GM20000 (cell line): ENCODE results near the gene GRK6.
"Not testable (repeated sequence)": the region's sequence is repeated elsewhere in the genome, so short reads cannot be mapped to it uniquely, and the experiment has no call there.

Experiments used
- DNase-seq: peaks from one replicate; pipeline ENCODE4 v3.0.0; 2012; ENCODE audit warnings: low spot score
- TF ChIP-seq, protein P1 (sequence below): IDR thresholded peaks from 2 replicates; pipeline ENCODE4 v1.5.1; 2012; ENCODE audit warnings: mild to moderate bottlenecking, control low read depth; ENCODE audit errors: extremely low read depth, missing control alignments

GRK6 gene

DNA sequence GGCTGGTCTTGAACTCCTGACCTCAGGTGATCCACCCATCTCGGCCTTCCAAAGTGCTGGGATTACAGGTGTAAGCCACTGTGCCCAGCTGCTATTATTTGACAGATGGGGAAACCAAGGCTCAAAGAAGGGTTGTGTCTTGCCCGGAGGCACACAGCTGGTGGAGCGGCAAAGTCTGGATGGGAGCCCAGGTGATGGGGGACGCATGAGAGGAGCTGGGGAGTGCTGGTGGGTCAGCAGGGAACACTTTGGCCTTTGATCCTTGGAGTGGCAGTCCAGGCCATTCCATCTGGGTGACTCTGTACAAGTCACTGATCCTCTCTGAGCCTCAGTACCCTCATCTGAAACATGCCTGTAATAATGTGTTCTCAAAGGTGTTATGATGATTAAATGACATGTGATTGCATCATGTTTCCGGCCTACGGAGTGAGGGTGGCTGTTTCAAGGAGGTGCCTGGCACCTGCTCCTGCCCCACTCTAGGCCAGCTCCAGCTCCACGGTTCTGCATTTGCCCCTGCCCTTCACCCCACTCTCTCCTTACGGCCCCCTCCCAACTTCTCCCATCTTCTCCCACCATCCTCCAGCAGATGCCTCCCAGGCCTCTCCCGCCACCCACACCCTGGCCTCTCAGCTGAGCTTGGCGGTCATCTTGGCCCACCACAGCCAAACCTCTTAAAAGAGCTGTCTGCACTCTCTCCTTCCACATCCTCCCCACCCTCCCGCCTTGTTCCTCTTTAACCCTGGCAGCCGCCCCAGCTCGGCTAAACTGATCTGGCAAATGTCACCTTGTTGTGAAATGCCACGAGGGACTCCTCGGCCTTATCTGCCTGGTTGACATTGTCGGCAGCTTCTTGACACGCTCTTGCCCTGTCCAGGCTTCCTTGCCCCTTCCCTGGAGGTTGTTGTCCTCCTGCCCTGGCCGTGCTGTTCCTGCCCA, 52.5 kb downstream of the GRK6 start:
- DNase-seq, result no peak
- TF ChIP-seq, protein P1, sequence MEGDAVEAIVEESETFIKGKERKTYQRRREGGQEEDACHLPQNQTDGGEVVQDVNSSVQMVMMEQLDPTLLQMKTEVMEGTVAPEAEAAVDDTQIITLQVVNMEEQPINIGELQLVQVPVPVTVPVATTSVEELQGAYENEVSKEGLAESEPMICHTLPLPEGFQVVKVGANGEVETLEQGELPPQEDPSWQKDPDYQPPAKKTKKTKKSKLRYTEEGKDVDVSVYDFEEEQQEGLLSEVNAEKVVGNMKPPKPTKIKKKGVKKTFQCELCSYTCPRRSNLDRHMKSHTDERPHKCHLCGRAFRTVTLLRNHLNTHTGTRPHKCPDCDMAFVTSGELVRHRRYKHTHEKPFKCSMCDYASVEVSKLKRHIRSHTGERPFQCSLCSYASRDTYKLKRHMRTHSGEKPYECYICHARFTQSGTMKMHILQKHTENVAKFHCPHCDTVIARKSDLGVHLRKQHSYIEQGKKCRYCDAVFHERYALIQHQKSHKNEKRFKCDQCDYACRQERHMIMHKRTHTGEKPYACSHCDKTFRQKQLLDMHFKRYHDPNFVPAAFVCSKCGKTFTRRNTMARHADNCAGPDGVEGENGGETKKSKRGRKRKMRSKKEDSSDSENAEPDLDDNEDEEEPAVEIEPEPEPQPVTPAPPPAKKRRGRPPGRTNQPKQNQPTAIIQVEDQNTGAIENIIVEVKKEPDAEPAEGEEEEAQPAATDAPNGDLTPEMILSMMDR, result no peak

DNA sequence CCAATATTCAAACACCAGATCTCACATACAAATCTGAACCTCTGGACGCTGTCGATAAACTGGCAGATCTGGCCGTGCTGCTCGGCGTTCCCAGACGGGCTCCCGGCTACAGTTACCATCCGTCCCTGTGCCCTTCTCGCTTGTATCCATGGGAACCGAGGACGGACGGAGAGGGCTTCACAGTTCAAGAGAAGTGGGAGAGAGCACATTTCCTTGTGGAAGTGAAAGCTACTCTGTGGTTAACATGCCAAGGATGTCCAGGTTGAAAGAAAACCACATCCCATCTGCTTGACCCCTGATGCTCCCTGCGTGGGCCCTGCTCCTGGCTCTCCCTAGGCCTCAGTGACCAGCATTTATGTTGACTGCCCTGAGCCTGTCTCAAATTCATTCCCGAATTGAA, 53.3 kb downstream of the GRK6 start:
- no peak for DNase-seq
- TF ChIP-seq, protein P1, result no peak

GRCh38 chr5:177482359-177482795, 55.9 kb downstream of the GRK6 start:
- TF ChIP-seq, protein P1, result no peak
- DNase-seq, result no peak

DNA sequence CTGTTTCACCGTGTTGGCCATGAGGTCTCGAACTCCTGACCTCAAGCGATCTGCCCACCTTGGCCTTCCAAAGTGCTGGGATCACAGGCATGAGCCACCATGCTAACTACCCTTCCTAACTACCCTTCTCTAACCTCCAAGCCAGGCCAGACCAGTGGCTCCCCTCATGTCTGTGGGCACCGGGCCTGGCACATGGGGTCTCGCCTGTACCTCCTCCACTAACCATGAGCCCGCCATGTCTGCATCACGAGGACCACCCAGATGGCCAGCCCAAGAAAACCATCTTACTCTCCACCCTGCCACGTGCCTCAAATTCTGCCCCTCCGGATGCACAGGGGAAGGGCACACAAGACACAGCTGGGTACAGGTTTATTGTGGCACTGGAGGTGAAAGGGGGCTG, 56.6 kb downstream of the GRK6 start:
- no peak for DNase-seq
- TF ChIP-seq, protein P1, result no peak

DNA sequence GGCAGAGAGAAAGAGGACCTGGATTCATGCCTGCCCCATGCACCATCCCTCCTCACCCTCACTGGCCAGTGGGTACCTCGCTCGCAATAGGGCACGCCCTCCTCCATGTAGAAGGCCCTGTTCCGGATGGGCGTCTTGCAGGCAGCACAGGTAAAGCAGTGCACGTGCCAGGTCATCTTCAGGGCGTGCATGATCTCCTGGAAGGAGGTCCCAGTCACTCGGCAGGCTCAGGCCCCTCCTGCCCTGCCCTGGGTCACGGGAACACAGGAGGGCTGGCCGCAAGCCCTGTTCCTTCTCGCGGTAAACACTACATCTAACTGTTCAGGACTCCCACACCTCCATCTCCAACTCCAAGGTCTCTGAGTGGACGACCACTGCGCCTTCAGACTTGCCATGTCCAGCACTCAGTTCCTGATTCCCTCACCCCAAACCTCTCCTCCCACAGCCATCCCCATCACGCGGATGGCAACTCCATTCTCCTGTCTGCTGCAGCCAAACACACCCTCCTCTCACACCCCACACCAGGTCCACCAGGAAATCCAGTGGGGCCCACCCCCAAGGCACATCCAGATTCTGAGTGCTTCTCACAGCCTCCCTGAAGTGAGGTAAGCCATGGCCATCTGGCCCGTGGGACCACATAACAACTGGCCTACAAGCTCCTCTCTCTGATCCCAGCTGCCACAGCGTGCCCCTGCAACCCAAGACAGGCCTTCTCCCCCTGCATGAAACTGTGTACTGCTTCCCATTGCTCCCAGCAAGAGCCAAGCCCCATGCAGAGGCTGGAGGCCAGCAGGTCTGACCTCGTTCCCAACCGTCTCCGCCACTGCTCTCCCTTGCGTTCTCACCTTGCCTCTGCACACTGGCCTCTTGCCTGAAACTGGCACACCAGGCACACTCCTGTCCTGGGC, 57.8 kb downstream of the GRK6 start:
- TF ChIP-seq, protein P1, result no peak
- no peak for DNase-seq

GRCh38 chr5:177484902-177485549, 58.5 kb downstream of the GRK6 start:
- TF ChIP-seq, protein P1, result no peak
- no peak for DNase-seq

- DNase-seq, result not testable (repeated sequence)
These were observed 59.3 kb downstream of the GRK6 start for GRCh38 chr5:177485753-177486152.
